Measurements from ENCODE around the gene MOSPD3. TPM values are rescaled to one million over a fixed set of nuclear protein-coding genes. Genes with fewer than 3 reads are reported as not detected.

MOSPD3 gene
- total RNA-seq, 1 experiment from 2014 or later = 16.7 TPM

DNA sequence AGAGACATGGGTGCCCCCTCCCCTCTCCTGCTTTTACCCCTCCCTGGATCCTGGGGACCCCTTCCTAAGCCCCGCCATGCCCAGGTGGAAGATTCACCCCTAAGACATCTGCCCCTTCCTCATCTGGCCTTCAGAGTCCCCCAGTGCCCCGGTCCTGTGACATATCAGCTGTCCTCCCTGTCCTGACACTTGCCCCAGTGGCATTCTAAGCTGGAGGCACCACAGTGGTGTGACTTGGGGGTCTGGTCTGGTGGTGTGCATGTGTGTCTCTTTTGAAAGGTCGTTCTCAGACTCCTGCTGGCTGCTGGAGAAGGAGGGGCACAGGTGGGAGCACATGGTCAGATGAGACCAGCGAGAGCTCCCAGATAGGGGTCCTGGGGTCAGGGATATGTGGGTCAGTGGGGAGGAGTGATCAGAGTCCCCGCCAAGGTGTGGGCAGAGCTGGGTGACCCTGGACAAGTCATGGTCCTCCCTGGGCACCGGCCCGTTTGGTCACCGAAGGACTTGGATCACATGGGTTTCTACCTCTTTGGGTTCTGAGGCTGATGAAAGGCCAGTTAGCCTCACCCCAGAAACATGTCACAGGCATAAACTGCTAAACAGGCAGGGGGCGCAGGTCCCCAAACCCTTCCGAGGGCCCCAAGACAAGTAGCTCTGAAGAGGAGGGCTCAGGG, 29.7 kb downstream of the MOSPD3 start:
- H2BK120ac ChIP-seq (ENCODE audit: low read depth, low read length, poor library complexity, severe bottlenecking) = no peak overlapping the region
- H2AFZ ChIP-seq (ENCODE audit: low read length) = no peak overlapping the region
- H2BK20ac ChIP-seq (ENCODE audit: low read depth, low read length, poor library complexity, severe bottlenecking) = no peak overlapping the region
- no peak overlapping the region for H4K5ac ChIP-seq (ENCODE audit: insufficient read length, low read depth, low read length)
- no peak overlapping the region for H3K27ac ChIP-seq (ENCODE audit: insufficient read length, low read depth, low read length)
- H3K9me3 ChIP-seq (ENCODE audit: control insufficient read depth, low read depth, low read length) = no peaks in the 10 kb centered on the region
- H3K79me1 ChIP-seq (ENCODE audit: insufficient read depth, low read depth, low read length, poor library complexity, severe bottlenecking) = no peaks in the 10 kb centered on the region
- Mint-ChIP-seq H3K4me3 (no peak overlapping the region; a peak in 1 of 5 replicates), H3K9me3 (no peaks in the 10 kb centered on the region), H3K36me3 (ENCODE audit: insufficient read depth in 1 of 3, low read depth in 3 of 3) (no peaks in the 10 kb centered on the region), H3K27ac (no peak overlapping the region), H3K27me3 (ENCODE audit: low read depth) (peaks cover 14% of the 10 kb centered on the region), H3K4me1 (peaks cover 7 to 41% of the 10 kb centered on the region in 2 experiments)
- no peak overlapping the region for H3K4me2 ChIP-seq (ENCODE audit: insufficient read depth, insufficient read length, low read length)
- no peak overlapping the region for H2AK5ac ChIP-seq (ENCODE audit: insufficient read length, low read length)
- H3T11ph ChIP-seq (ENCODE audit: low read length) = no peak overlapping the region
- no peak overlapping the region for H3K4ac ChIP-seq (ENCODE audit: low read depth, low read length)
- H3K56ac ChIP-seq (ENCODE audit: insufficient read length, low read depth, low read length) = no peak overlapping the region
- no peak overlapping the region for H2BK5ac ChIP-seq (ENCODE audit: insufficient read length, low read length)
- H3K79me2 ChIP-seq (ENCODE audit: insufficient read depth, low read length) = no peaks in the 10 kb centered on the region
- no peak overlapping the region for H3K9ac ChIP-seq (ENCODE audit: extremely low read depth, insufficient read length, low read length)
- no peaks in the 10 kb centered on the region for H3K4me1 ChIP-seq (ENCODE audit: insufficient read depth, low read length)
- H2BK15ac ChIP-seq (ENCODE audit: low read depth, low read length) = no peak overlapping the region
- no peak overlapping the region for H4K91ac ChIP-seq (ENCODE audit: insufficient read length, low read depth, low read length)
- H3K23ac ChIP-seq (ENCODE audit: insufficient read length, low read depth, low read length) = no peak overlapping the region
- H3K18ac ChIP-seq (ENCODE audit: insufficient read length, low read depth, low read length) = no peak overlapping the region
- no peaks in the 10 kb centered on the region for H3K23me2 ChIP-seq (ENCODE audit: insufficient read length, low read depth, low read length, poor library complexity, severe bottlenecking)
- no peak overlapping the region; the same call in 1 of the 2 replicates for H3K14ac ChIP-seq (ENCODE audit: insufficient read depth, low read length)
- no peaks in the 10 kb centered on the region for H3K27me3 ChIP-seq (ENCODE audit: insufficient read depth, low read length)
- H4K8ac ChIP-seq (replicated peaks; ENCODE audit: insufficient read length, low read depth, low read length) = no peak overlapping the region
- TF ChIP-seq, protein P1, sequence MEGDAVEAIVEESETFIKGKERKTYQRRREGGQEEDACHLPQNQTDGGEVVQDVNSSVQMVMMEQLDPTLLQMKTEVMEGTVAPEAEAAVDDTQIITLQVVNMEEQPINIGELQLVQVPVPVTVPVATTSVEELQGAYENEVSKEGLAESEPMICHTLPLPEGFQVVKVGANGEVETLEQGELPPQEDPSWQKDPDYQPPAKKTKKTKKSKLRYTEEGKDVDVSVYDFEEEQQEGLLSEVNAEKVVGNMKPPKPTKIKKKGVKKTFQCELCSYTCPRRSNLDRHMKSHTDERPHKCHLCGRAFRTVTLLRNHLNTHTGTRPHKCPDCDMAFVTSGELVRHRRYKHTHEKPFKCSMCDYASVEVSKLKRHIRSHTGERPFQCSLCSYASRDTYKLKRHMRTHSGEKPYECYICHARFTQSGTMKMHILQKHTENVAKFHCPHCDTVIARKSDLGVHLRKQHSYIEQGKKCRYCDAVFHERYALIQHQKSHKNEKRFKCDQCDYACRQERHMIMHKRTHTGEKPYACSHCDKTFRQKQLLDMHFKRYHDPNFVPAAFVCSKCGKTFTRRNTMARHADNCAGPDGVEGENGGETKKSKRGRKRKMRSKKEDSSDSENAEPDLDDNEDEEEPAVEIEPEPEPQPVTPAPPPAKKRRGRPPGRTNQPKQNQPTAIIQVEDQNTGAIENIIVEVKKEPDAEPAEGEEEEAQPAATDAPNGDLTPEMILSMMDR (conservative IDR thresholded peaks at IDR 0.05) = no peak
- H4K20me1 ChIP-seq (ENCODE audit: control insufficient read depth, insufficient read depth, insufficient read length) = no peaks in the 10 kb centered on the region
- H2BK12ac ChIP-seq (ENCODE audit: insufficient read length, low read depth, low read length) = no peak overlapping the region
- DNase-seq = no peak
- WGBS (ENCODE audit: extremely low coverage, insufficient read length, low lambda C conversion rate) = no CpG with 5 or more reads among the region's 10 CpGs
